Endothelial cell of umbilical vein (primary cell): ENCODE measurements around the gene PYY. TPM values are rescaled to one million over a fixed set of nuclear protein-coding genes. Genes with fewer than 3 reads are reported as not detected.

ENCODE experiments used
- BruUV-seq: library from RNA; stranded (reverse); fragments of 400-500 nt; replicated peaks from 2 replicates; lab custom pipeline; 2021; lab: Mats Ljungman, UMichigan
- CTCF ChIA-PET: fragments of 300-600, 350-600 bp; sonication (Branson Sonifier 250); formaldehyde crosslinking; loops from one replicate; lab custom pipeline; 2021; ENCODE audit warnings: antibody characterized with exemption, inconsistent platforms; lab: Charles Lee
- POLR2A ChIA-PET: fragments of 300-600, 350-600 bp; sonication (Branson Sonifier 250); formaldehyde crosslinking; loops from one replicate; lab custom pipeline; 2021; ENCODE audit warnings: antibody characterized with exemption, inconsistent platforms; lab: Charles Lee
- DNase-seq: peaks from one replicate; pipeline ENCODE4 v3.0.0-alpha.2; 2011; ENCODE audit warnings: low read depth, low spot score
- FAIRE-seq: peaks from 2 replicates; lab custom pipeline; 2011; peaks lifted over from hg19 to GRCh38; lab: Jason Lieb, UNC
- H2AFZ ChIP-seq: 2 replicates; pipeline ENCODE4 v1.6.0; 2012; ENCODE audit warnings: low read depth, low read length, control low read depth, inconsistent platforms
- H3K27ac ChIP-seq: 2 replicates; pipeline ENCODE4 v1.5.1; 2011; ENCODE audit warnings: low read depth, mild to moderate bottlenecking, control low read depth, low read length, moderate library complexity; ENCODE audit not compliant: insufficient read depth
- H3K27me3 ChIP-seq, 2 experiments: 2 replicates each; pipeline versions ENCODE4 v1.6.0 to v1.6.1; 2011; ENCODE audit warnings: low read length in 2 of 2, mixed read lengths in 1 of 2; ENCODE audit not compliant: control insufficient read depth in 2 of 2, insufficient read depth in 2 of 2
- H3K36me3 ChIP-seq, 2 experiments: 2 replicates in 1 of 2; 3 replicates in 1 of 2; pipeline ENCODE4 v1.5.1; 2011; ENCODE audit warnings: low read length in 2 of 2, mild to moderate bottlenecking in 1 of 2, moderate library complexity in 1 of 2; ENCODE audit not compliant: control insufficient read depth in 2 of 2, insufficient read depth in 2 of 2; ENCODE audit errors: extremely low read depth in 1 of 2
- H3K4me1 ChIP-seq: 3 replicates; pipeline ENCODE4 v1.5.1; 2011; ENCODE audit warnings: mild to moderate bottlenecking, low read length; ENCODE audit not compliant: control insufficient read depth, insufficient read depth; ENCODE audit errors: extremely low read depth
- H3K4me2 ChIP-seq: 2 replicates; pipeline ENCODE4 v1.6.1; 2011; ENCODE audit warnings: low read length, control low read depth, mixed read lengths; ENCODE audit not compliant: insufficient read depth
- H3K4me3 ChIP-seq, 3 experiments: fragments of 200-600 bp in 1 of 3; sonication (generic), shearing (Covaris generic) in 1 of 3; replicated peaks in 1 of 3; 2 replicates each; pipeline ENCODE4 v1.5.1; 2011 to 2016; ENCODE audit warnings: control low read depth in 3 of 3, low read length in 3 of 3, mild to moderate bottlenecking in 2 of 3, inconsistent platforms in 1 of 3, low read depth in 1 of 3, moderate library complexity in 1 of 3; ENCODE audit not compliant: insufficient read depth in 1 of 3
- H3K79me2 ChIP-seq: 2 replicates; pipeline ENCODE4 v1.6.0; 2012; ENCODE audit warnings: low read length, inconsistent platforms; ENCODE audit not compliant: control insufficient read depth, insufficient read depth
- H3K9ac ChIP-seq: replicated peaks from 2 replicates; pipeline ENCODE3; 2011; ENCODE audit warnings: low read length, control low read depth; ENCODE audit not compliant: insufficient read depth; ENCODE audit errors: extremely low read depth
- H3K9me1 ChIP-seq: replicated peaks from 3 replicates; pipeline ENCODE4 v1.6.0; 2011; ENCODE audit warnings: mild to moderate bottlenecking, low read length; ENCODE audit not compliant: control insufficient read depth, insufficient read depth; ENCODE audit errors: extremely low read depth
- H3K9me3 ChIP-seq: replicated peaks from 2 replicates; pipeline ENCODE4 v1.5.1; 2012; ENCODE audit warnings: low read length, inconsistent platforms; ENCODE audit not compliant: control insufficient read depth, insufficient read depth
- H4K20me1 ChIP-seq: replicated peaks from 2 replicates; pipeline ENCODE3; 2011; ENCODE audit warnings: mild to moderate bottlenecking, low read length; ENCODE audit not compliant: control insufficient read depth, insufficient read depth; ENCODE audit errors: extremely low read depth
- EZH2 ChIP-seq: IDR thresholded peaks from 2 replicates; pipeline ENCODE4 v1.6.1; 2012; ENCODE audit warnings: borderline replicate concordance, low read depth, mild to moderate bottlenecking, moderate library complexity, low read length, inconsistent platforms; ENCODE audit not compliant: severe bottlenecking
- FOS ChIP-seq: IDR thresholded peaks from 2 replicates; pipeline ENCODE4 v1.6.1; 2011; ENCODE audit warnings: mild to moderate bottlenecking, low read length, moderate library complexity, borderline replicate concordance; ENCODE audit not compliant: insufficient read depth
- MAX ChIP-seq: IDR thresholded peaks from 2 replicates; pipeline ENCODE4 v1.6.1; 2011; ENCODE audit not compliant: insufficient read depth, insufficient read length
- dilution Hi-C: fragments of 300-500 bp; cut with MboI; formaldehyde crosslinking; loops from one replicate; pipeline ENCODE4 v1.15.0; 2019; ENCODE audit warnings: low sequenced_read_pairs; ENCODE audit not compliant: extremely low pct_ligation_motif_present
- intact Hi-C: fragments of 100-400 bp; cut with micrococcal nuclease; formaldehyde crosslinking; loops from one replicate; pipeline ENCODE4 v1.10.0; 2022
- polyA plus RNA-seq, 4 experiments: library from polyadenylated mRNA; depleted of rRNA in 3 of 4; stranded (reverse) in 3 of 4; unstranded in 1 of 4; fragments of >200 nt; gene quantifications; 2 replicates each; pipeline versions ENCODE4 v1.2.1 to v1.2.3, GENCODE V29; 2011 to 2012; ENCODE audit warnings: missing spikeins in 1 of 4
- total RNA-seq: library from RNA; stranded (reverse); gene quantifications from 2 replicates; pipeline ENCODE4 v1.2.3, GENCODE V29; 2021
- TF ChIP-seq, protein P1 (sequence below), 2 donors: IDR thresholded peaks; 1 replicate in 1 of 2; 2 replicates in 1 of 2; pipeline ENCODE4 v1.5.1; 2011; ENCODE audit warnings: low read length in 2 of 2, mild to moderate bottlenecking in 2 of 2, moderate library complexity in 2 of 2, control low read depth in 1 of 2, inconsistent platforms in 1 of 2, low read depth in 1 of 2; ENCODE audit not compliant: insufficient read depth in 1 of 2; ENCODE audit errors: extremely low read depth in 1 of 2

The PYY gene
- total and polyA plus RNA-seq, 2 donors (not counting 3 experiments of a cell fraction or from before 2014, with no cell fraction given) = not detected

- no peak overlapping the region for H3K4me3 ChIP-seq
- no peak overlapping the region for H3K4me2 ChIP-seq
- no peak for FAIRE-seq
- no peak overlapping the region for H3K27ac ChIP-seq
- no TSS peak for BruUV-seq
- dilution Hi-C loops (no loop called here), intact Hi-C loops (no loop called here)
- H3K4me1 ChIP-seq = peaks cover 2% of the 10 kb centered on the region
- DNase-seq = no peak
- TF ChIP-seq EZH2 = no peak
- no peak for TF ChIP-seq FOS
- TF ChIP-seq, protein P1, sequence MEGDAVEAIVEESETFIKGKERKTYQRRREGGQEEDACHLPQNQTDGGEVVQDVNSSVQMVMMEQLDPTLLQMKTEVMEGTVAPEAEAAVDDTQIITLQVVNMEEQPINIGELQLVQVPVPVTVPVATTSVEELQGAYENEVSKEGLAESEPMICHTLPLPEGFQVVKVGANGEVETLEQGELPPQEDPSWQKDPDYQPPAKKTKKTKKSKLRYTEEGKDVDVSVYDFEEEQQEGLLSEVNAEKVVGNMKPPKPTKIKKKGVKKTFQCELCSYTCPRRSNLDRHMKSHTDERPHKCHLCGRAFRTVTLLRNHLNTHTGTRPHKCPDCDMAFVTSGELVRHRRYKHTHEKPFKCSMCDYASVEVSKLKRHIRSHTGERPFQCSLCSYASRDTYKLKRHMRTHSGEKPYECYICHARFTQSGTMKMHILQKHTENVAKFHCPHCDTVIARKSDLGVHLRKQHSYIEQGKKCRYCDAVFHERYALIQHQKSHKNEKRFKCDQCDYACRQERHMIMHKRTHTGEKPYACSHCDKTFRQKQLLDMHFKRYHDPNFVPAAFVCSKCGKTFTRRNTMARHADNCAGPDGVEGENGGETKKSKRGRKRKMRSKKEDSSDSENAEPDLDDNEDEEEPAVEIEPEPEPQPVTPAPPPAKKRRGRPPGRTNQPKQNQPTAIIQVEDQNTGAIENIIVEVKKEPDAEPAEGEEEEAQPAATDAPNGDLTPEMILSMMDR (IDR thresholded peaks at IDR 0.05; ENCODE audit: extremely low read depth in 1 of 2, insufficient read depth in 1 of 2, low read depth in 1 of 2, low read length in 2 of 2) = no peak
- TF ChIP-seq MAX = no peak
- H3K9me1 ChIP-seq = no peaks in the 10 kb centered on the region
- H3K9me3 ChIP-seq = no peaks in the 10 kb centered on the region
- H3K27me3 ChIP-seq = peaks cover 32 to 35% of the 10 kb centered on the region in 2 experiments
- ChIA-PET CTCF (interaction anchor here (5.0 kb wide), 1 partner anchor 13 kb away, joined by 42 read pairs; the partner anchor contains the start of gene PPY), POLR2A (no interaction called here)
- H2AFZ ChIP-seq = no peak overlapping the region
- H3K36me3 ChIP-seq = no peaks in the 10 kb centered on the region
- no peaks in the 10 kb centered on the region for H4K20me1 ChIP-seq
- no peaks in the 10 kb centered on the region for H3K79me2 ChIP-seq
- H3K9ac ChIP-seq = no peak overlapping the region
Observed at GRCh38 chr17:43956222-43956621, 2.5 kb upstream of the PYY start.
